Lung (tissue), 12 donors: ENCODE results near the gene ADGRD1. TPM values are rescaled to one million over a fixed set of nuclear protein-coding genes. Genes with fewer than 3 reads are reported as not detected.

ENCODE experiments used
- ATAC-seq: fragments of 200-7000 bp; cut with Tn5 transposase; one replicate; pipeline ENCODE4 v1.9.1; 2020; ENCODE audit warnings: moderate number of reproducible peaks; ENCODE audit not compliant: insufficient read depth, low FRiP score
- DNase-seq, 3 donors: peaks; one replicate each; pipeline ENCODE4 v3.0.0-alpha.2; 2013 to 2017
- H3K27ac ChIP-seq, 2 donors: one replicate each; pipeline ENCODE4 v1.5.1; 2013; ENCODE audit warnings: mild to moderate bottlenecking in 2 of 2, moderate library complexity in 2 of 2, control low read depth in 1 of 2, inconsistent platforms in 1 of 2, low read depth in 1 of 2, low read length in 1 of 2
- H3K27me3 ChIP-seq, 3 donors: one replicate each; pipeline ENCODE4 v1.5.1; 2013; ENCODE audit warnings: low read length in 2 of 3; ENCODE audit not compliant: control insufficient read depth in 3 of 3, insufficient read depth in 3 of 3
- H3K36me3 ChIP-seq, 4 donors: one replicate each; pipeline ENCODE4 v1.5.1; 2013; ENCODE audit warnings: low read length in 4 of 4, mild to moderate bottlenecking in 1 of 4, moderate library complexity in 1 of 4; ENCODE audit not compliant: control insufficient read depth in 4 of 4, insufficient read depth in 4 of 4
- H3K4me1 ChIP-seq, 5 donors: one replicate each; pipeline ENCODE4 v1.5.1; 2013; ENCODE audit warnings: low read length in 5 of 5, mild to moderate bottlenecking in 2 of 5, moderate library complexity in 1 of 5; ENCODE audit not compliant: control insufficient read depth in 5 of 5, insufficient read depth in 5 of 5
- H3K4me3 ChIP-seq: one replicate; pipeline ENCODE4 v1.5.1; 2013; ENCODE audit warnings: mild to moderate bottlenecking, control low read depth, moderate library complexity
- H3K9ac ChIP-seq, 2 donors: one replicate each; pipeline ENCODE4 v1.5.1; 2013; ENCODE audit warnings: low read length in 2 of 2, control low read depth in 1 of 2; ENCODE audit not compliant: insufficient read depth in 1 of 2
- H3K9me3 ChIP-seq, 4 donors: one replicate each; pipeline ENCODE4 v1.5.1; 2013; ENCODE audit warnings: low read length in 3 of 4, mild to moderate bottlenecking in 1 of 4, moderate library complexity in 1 of 4; ENCODE audit not compliant: control insufficient read depth in 4 of 4, insufficient read depth in 3 of 4
- WGBS, 2 donors: extraction: QIAGEN DNeasy Blood & Tissue Kit; methylation state at CpG; one replicate each; pipeline ENCODE4 v1.1.7; 2013; 5-methylcytosine and 5-hydroxymethylcytosine counted together
- polyA plus RNA-seq, 2 donors: library from polyadenylated mRNA; stranded (reverse); fragments of 200-250 nt; gene quantifications; one replicate each; pipeline ENCODE4 v1.2.1, GENCODE V29; 2013
- total RNA-seq, 2 donors: library from RNA; depleted of rRNA in 1 of 2; stranded (reverse); fragments of >200 nt in 1 of 2; gene quantifications; one replicate each; pipeline ENCODE4 v1.2.1, GENCODE V29; 2014 to 2021
- TF ChIP-seq, protein P1 (sequence below): IDR thresholded peaks from 2 replicates; pipeline ENCODE4 v1.5.1; 2012; ENCODE audit warnings: mild to moderate bottlenecking; ENCODE audit errors: control extremely low read depth, extremely low read depth
- donor health status: control.
- donor health status: control.
- donor health status: Bipolar disorder and iron deficiency.
- donor health status: healthy.
- donor health status: DM: yes; HTN: yes; CAD: no.

Gene ADGRD1
- total and polyA plus RNA-seq, 4 donors, result 23.5 to 85.6 (median 46.7) TPM

- Histone ChIP-seq H3K9me3 (no peaks in the 10 kb centered on the region), H3K36me3 (no peaks in the 10 kb centered on the region), H3K27me3 (no peaks in the 10 kb centered on the region), H3K4me1 (peaks cover 0 to 2% (median 0%) of the 10 kb centered on the region in 5 donors), H3K4me3 (no peak overlapping the region), H3K27ac (no peak overlapping the region), H3K9ac (no peak overlapping the region)
- no peak for ATAC-seq
- DNase-seq, result no peak
- TF ChIP-seq, protein P1, sequence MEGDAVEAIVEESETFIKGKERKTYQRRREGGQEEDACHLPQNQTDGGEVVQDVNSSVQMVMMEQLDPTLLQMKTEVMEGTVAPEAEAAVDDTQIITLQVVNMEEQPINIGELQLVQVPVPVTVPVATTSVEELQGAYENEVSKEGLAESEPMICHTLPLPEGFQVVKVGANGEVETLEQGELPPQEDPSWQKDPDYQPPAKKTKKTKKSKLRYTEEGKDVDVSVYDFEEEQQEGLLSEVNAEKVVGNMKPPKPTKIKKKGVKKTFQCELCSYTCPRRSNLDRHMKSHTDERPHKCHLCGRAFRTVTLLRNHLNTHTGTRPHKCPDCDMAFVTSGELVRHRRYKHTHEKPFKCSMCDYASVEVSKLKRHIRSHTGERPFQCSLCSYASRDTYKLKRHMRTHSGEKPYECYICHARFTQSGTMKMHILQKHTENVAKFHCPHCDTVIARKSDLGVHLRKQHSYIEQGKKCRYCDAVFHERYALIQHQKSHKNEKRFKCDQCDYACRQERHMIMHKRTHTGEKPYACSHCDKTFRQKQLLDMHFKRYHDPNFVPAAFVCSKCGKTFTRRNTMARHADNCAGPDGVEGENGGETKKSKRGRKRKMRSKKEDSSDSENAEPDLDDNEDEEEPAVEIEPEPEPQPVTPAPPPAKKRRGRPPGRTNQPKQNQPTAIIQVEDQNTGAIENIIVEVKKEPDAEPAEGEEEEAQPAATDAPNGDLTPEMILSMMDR, result no peak
- 73 to 81% methylated on average over 19 of the region's 19 CpGs for WGBS, 2 donors
Measured at GRCh38 chr12:131054345-131055092, 100.8 kb downstream of the ADGRD1 start.

- no peak overlapping the region for H3K9ac ChIP-seq
- H3K4me3 ChIP-seq, result no peak overlapping the region
- DNase-seq (no peak), ATAC-seq (no peak)
- TF ChIP-seq, protein P1, result no peak
- H3K27me3 ChIP-seq, result no peaks in the 10 kb centered on the region
- WGBS, 2 donors, result 84 to 88% methylated on average over 9 of the region's 9 CpGs
- H3K4me1 ChIP-seq, result no peaks in the 10 kb centered on the region
- no peak overlapping the region for H3K27ac ChIP-seq
- H3K36me3 ChIP-seq, result no peaks in the 10 kb centered on the region
- H3K9me3 ChIP-seq, result no peaks in the 10 kb centered on the region
Measured at GRCh38 chr12:131055093-131055465, 101.4 kb downstream of the ADGRD1 start.

DNA sequence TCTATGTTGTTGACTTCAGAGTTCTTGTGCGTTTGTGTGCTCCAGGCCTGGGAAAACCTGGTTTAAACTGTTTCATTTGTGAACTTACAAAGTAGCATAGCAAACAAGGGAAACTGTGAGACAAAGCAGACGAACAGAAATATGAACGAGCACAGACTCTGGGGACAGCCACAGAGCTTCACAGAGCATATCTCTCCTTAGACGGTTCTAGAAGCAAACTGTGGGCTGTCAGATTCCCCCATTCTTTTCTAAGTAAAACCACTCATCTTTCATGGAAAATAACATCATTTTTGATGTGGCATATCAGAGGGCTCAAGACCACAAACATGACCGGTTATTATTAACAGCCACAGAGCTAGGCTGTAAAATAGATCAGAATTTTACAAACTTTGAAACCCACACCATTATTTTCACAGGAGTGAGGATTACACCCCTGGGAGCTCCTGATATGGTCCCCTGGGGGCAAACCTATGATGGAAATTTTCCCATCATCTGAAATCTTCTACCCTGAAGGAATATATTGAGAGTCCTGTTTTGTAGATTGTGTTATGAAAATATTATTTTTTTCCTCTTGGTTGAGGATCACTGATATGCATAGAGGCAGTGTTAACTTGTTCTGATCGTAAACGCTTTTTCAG lies 102.0 kb downstream of the ADGRD1 start:
- no peak overlapping the region for H3K27ac ChIP-seq
- ATAC-seq, result no peak
- H3K36me3 ChIP-seq, result no peaks in the 10 kb centered on the region
- no peak overlapping the region for H3K9ac ChIP-seq
- TF ChIP-seq, protein P1, result no peak
- 83 to 85% methylated on average over 7 of the region's 7 CpGs for WGBS, 2 donors
- DNase-seq, result no peak
- H3K9me3 ChIP-seq, result no peaks in the 10 kb centered on the region
- no peak overlapping the region for H3K4me3 ChIP-seq
- no peaks in the 10 kb centered on the region for H3K27me3 ChIP-seq
- H3K4me1 ChIP-seq, result no peaks in the 10 kb centered on the region
